Body of pancreas (tissue), 4 donors: Measurements from ENCODE around the gene TNXB. TPM values are rescaled to one million over a fixed set of nuclear protein-coding genes. Genes with fewer than 3 reads are reported as not detected.

Source experiments
- ATAC-seq: fragments of 150-250 bp; one replicate; pipeline ENCODE4 v1.9.1; 2016
- DNase-seq, 4 donors: peaks; one replicate each; pipeline ENCODE4 v3.0.0-alpha.2; 2019
- H3K27ac ChIP-seq, 4 donors: fragments of 200-600 bp; sonication (generic); 1 replicate in 3 of 4; 2 replicates in 1 of 4; pipeline versions ENCODE4 v1.5.1 to v1.6.1; 2016 to 2019; ENCODE audit warnings: mild to moderate bottlenecking in 1 of 4, mixed read lengths in 1 of 4, moderate library complexity in 1 of 4
- H3K27me3 ChIP-seq, 2 donors: fragments of 200-600 bp; sonication (generic); one replicate each; pipeline ENCODE4 v1.6.0; 2016; ENCODE audit warnings: mild to moderate bottlenecking in 1 of 2
- H3K36me3 ChIP-seq, 2 donors: fragments of 200-600 bp; sonication (generic); replicated peaks in 1 of 2; 2 replicates each; pipeline ENCODE4 v1.5.1; 2016; ENCODE audit warnings: low read depth in 2 of 2; ENCODE audit not compliant: insufficient read depth in 1 of 2
- H3K4me1 ChIP-seq: fragments of 200-600 bp; sonication (generic); one replicate; pipeline ENCODE4 v1.6.0; 2016
- H3K4me3 ChIP-seq, 2 donors: fragments of 200-600 bp; sonication (generic); 1 replicate in 1 of 2; 2 replicates in 1 of 2; pipeline ENCODE4 v1.5.1; 2016 to 2019
- H3K9me3 ChIP-seq, 3 donors: fragments of 200-600 bp; sonication (generic); 1 replicate in 2 of 3; 2 replicates in 1 of 3; pipeline ENCODE4 v1.5.1; 2016
- CTCF ChIP-seq, 7 experiments: fragments of 450-650 bp in 4 of 7; fragments of 200-600 bp in 3 of 7; sonication (generic) in 3 of 7; IDR thresholded peaks; one replicate each; pipeline ENCODE4 v1.5.1; 2016 to 2019; ENCODE audit warnings: antibody characterized with exemption in 7 of 7
- POLR2A ChIP-seq, 3 donors: fragments of 450-650 bp; IDR thresholded peaks; one replicate each; pipeline ENCODE4 v1.6.1; 2016; ENCODE audit warnings: antibody characterized with exemption in 3 of 3, mild to moderate bottlenecking in 2 of 3
- WGBS, 2 donors: methylation state at CpG; one replicate each; pipeline ENCODE4 v1.1.5; 2017; 5-methylcytosine and 5-hydroxymethylcytosine counted together
- intact Hi-C: fragments of 100-400 bp; cut with DNase I; formaldehyde crosslinking; loops from one replicate; pipeline ENCODE4 v1.15.1; 2023
- total RNA-seq, 2 donors: library from RNA; depleted of rRNA; stranded (reverse); fragments of >200 nt; gene quantifications; one replicate each; pipeline ENCODE4 v1.1.0, GENCODE V29; 2016

TNXB gene
- total RNA-seq, 2 donors from 2014 or later, result 24.9 to 36.6 TPM

GRCh38 chr6:32149932-32150870 is 41.1 kb upstream of the TNXB start:
- intact Hi-C loops, result no loop called here
- TF ChIP-seq POLR2A (IDR thresholded peaks at IDR 0.05) (no peak), CTCF (IDR thresholded peaks at IDR 0.05) (no peak)
- no peak overlapping the region for H3K4me3 ChIP-seq
- H3K36me3 ChIP-seq, result no peaks in the 10 kb centered on the region
- H3K9me3 ChIP-seq, result no peaks in the 10 kb centered on the region
- DNase-seq (no peak), ATAC-seq (no peak)
- H3K4me1 ChIP-seq, result peaks cover 31% of the 10 kb centered on the region
- H3K27me3 ChIP-seq, result peaks cover 0 to 8% of the 10 kb centered on the region in 2 donors
- 40 to 57% methylated on average over 30 to 54 of the region's 55 CpGs for WGBS, 2 donors
- no peak overlapping the region for H3K27ac ChIP-seq

GRCh38 chr6:32149092-32149755 is 40.1 kb upstream of the TNXB start:
- Histone ChIP-seq H3K9me3 (no peaks in the 10 kb centered on the region), H3K4me3 (no peak overlapping the region), H3K4me1 (peaks cover 23% of the 10 kb centered on the region), H3K27ac (no peak overlapping the region), H3K36me3 (no peaks in the 10 kb centered on the region), H3K27me3 (peaks cover 0 to 8% of the 10 kb centered on the region in 2 donors)
- intact Hi-C loops, result no loop called here
- no peak for ATAC-seq
- WGBS, 2 donors, result 25 to 35% methylated on average over 11 to 46 of the region's 47 CpGs
- DNase-seq, result no peak
- TF ChIP-seq CTCF (IDR thresholded peaks at IDR 0.05), result peak in 1 of 7 experiments; percentile 1
- no peak for TF ChIP-seq POLR2A (IDR thresholded peaks at IDR 0.05)

GRCh38 chr6:32148289-32149091 is 39.4 kb upstream of the TNXB start:
- H3K27me3 ChIP-seq, result peaks cover 0 to 8% of the 10 kb centered on the region in 2 donors
- no peak overlapping the region for H3K27ac ChIP-seq
- no peaks in the 10 kb centered on the region for H3K9me3 ChIP-seq
- peak overlapping the region in 1 of 2 donors; percentile 5 for H3K4me3 ChIP-seq
- peak; percentile 71 to 84 (median 80) for DNase-seq
- H3K4me1 ChIP-seq, result peaks cover 20% of the 10 kb centered on the region
- TF ChIP-seq POLR2A (IDR thresholded peaks at IDR 0.05) (no peak), CTCF (IDR thresholded peaks at IDR 0.05) (peak in 5 of 7 experiments; percentile 4 to 26 (median 18))
- intact Hi-C loops, result no loop called here
- no peaks in the 10 kb centered on the region for H3K36me3 ChIP-seq
- ATAC-seq, result peak; percentile 86
- 11 to 20% methylated on average over 35 to 39 of the region's 39 CpGs for WGBS, 2 donors

GRCh38 chr6:32147401-32148132 is 38.4 kb upstream of the TNXB start:
- Histone ChIP-seq H3K27me3 (peaks cover 0 to 8% of the 10 kb centered on the region in 2 donors), H3K4me1 (peaks cover 13% of the 10 kb centered on the region), H3K36me3 (no peaks in the 10 kb centered on the region), H3K27ac (no peak overlapping the region), H3K9me3 (no peaks in the 10 kb centered on the region), H3K4me3 (no peak overlapping the region)
- intact Hi-C loops, result no loop called here
- DNase-seq (no peak), ATAC-seq (no peak)
- WGBS, 2 donors, result 85% methylated on average over 4 of the region's 4 CpGs
- no peak for TF ChIP-seq POLR2A (IDR thresholded peaks at IDR 0.05)
